Activated CD4-positive, alpha-beta T cell treated with anti-CD3 and anti-CD28 coated beads, Interleukin-10, Interleukin-2, amounts not matched to agents 100 ng/mL and 50 ng/mL, durations not matched to agents 16 hours and 8 hours (primary cell): ENCODE data around the gene SLC12A1.

Experiments
- DNase-seq: peaks from one replicate; pipeline ENCODE4 v3.0.0-alpha.2; 2020

Gene SLC12A1

GRCh38 chr15:48244921-48245320, 38.8 kb downstream of the SLC12A1 start:
- DNase-seq = no peak

GRCh38 chr15:48248414-48248813, 42.3 kb downstream of the SLC12A1 start:
- DNase-seq = no peak

GRCh38 chr15:48250640-48251076, 44.6 kb downstream of the SLC12A1 start:
- peak; percentile 27 for DNase-seq

DNA sequence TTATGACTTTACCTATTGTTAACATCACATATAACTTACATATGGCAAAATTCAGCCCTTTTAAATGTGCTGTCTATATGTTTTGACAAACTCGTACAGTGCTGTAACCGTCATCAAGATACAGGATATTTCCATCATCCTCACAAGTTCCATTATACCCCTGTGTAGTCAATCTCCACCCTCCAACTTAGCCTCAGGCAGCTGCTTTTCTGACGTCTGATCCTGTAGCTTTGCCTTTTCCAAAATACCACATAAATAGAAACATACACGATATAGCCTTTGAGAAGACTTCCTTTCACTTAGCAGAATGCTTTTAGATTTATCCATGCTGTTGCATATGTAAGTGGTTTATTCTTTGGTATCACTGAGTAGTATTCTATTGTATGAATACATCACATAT, 47.1 kb downstream of the SLC12A1 start:
- no peak for DNase-seq

- DNase-seq = no peak
These were observed 59.0 kb downstream of the SLC12A1 start for GRCh38 chr15:48265135-48265534.

- DNase-seq = peak; percentile 2
These were observed 60.1 kb downstream of the SLC12A1 start for GRCh38 chr15:48266024-48266689.

GRCh38 chr15:48267766-48268165, 61.7 kb downstream of the SLC12A1 start:
- no peak for DNase-seq

GRCh38 chr15:48273049-48273448, 66.9 kb downstream of the SLC12A1 start:
- DNase-seq = no peak

DNA sequence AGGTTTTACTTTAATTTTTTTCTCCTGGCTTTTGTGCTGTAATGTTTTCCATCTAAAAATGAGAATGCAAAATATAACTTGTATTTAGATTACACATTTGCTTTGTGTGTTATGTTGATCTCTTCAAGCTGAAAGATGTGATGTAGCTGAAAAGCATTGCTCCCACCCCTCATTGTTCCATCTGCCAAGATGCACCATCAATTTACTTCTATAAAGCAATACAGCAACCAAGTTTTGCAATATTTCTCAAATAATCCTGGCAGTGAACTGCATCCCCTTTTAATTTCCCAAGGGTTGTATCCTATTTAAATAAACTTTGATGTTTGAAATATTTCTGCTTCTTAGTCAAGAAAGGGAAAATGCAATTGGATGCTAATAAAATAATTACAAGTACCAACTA, 72.6 kb downstream of the SLC12A1 start:
- DNase-seq = no peak

GRCh38 chr15:48279608-48280007, 73.5 kb downstream of the SLC12A1 start:
- DNase-seq = no peak

GRCh38 chr15:48281674-48282073, 75.6 kb downstream of the SLC12A1 start:
- DNase-seq = no peak

GRCh38 chr15:48282216-48282615, 76.1 kb downstream of the SLC12A1 start:
- DNase-seq = no peak

DNA sequence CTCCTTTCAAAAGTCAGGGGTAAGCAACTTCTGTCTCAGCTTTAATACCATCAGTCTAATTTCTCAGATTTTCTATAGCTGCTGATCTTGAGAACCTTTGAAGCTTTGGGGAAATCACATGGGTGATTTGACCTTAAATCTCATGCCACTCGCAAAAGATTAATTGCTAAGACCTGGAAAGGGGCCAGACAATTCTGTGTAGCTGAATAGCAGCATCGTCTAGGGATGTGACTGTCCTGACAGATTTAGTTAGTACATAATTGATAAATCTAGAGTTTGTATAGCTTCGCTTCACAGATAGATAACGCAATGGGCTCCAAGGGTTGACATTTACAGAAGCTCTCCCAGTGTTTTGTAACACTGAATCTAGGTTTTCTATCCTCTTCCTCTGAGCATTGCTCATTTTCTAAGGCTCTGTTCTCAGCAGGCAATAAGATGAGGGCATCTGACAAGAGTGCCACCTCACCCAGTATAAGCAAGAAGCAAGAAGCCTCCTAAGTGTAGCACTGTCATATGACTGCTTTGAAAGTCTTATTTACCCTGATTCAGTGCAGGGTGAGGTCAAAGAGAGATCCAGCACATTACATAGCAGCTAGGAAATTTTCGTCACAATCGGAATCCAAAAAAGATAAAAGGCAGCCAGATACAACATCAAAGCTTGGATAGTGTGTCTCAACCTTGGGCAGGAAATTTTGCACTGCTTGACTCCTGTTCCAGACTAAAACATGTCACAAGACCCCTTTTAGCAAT, 77.5 kb downstream of the SLC12A1 start:
- no peak for DNase-seq

- DNase-seq = peak; percentile 66
These were observed 79.5 kb downstream of the SLC12A1 start for GRCh38 chr15:48285329-48286214.

- DNase-seq = no peak
These were observed 83.5 kb downstream of the SLC12A1 start for GRCh38 chr15:48289628-48290027.

DNA sequence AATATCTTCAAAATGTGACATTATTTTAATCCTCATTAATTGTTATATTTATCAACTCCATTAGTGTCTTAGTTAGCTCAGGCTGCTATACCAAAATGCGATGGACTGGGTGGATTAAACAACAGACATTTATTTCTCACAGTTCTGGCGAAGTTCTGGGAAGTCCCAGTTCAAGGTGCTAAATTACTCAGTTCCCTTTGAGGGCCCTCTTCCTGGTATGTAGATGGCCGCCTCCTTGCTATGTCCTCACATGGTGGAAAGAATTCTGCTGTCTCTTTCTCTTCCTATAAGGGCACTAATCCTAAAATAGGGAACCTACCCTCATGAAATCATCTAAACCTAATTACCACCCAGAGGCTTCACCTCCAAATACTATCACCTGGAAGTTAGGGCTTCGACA, 86.4 kb downstream of the SLC12A1 start:
- peak; percentile 10 for DNase-seq

GRCh38 chr15:48297668-48298067, 91.6 kb downstream of the SLC12A1 start:
- no peak for DNase-seq

DNA sequence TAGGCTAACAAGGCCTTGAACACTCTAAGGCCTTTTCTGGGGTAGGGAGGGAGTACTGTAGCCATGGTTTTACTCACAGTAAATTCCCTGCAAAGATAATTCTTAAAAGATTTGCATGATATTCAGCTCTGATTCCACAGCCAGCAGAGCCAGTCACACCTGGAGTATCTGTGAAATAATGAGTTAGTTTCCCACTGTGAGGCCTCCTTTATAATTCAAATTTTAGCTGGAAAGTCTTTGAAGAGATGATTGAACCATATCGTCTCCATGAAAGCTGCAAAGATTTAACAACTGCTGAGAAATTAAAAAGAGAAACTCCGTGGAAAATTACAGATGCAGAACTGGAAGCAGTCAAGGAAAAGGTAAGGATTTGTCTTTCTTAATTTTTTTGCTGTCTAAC, 92.8 kb downstream of the SLC12A1 start:
- no peak for DNase-seq

GRCh38 chr15:48300038-48300437, 93.9 kb downstream of the SLC12A1 start:
- no peak for DNase-seq

DNA sequence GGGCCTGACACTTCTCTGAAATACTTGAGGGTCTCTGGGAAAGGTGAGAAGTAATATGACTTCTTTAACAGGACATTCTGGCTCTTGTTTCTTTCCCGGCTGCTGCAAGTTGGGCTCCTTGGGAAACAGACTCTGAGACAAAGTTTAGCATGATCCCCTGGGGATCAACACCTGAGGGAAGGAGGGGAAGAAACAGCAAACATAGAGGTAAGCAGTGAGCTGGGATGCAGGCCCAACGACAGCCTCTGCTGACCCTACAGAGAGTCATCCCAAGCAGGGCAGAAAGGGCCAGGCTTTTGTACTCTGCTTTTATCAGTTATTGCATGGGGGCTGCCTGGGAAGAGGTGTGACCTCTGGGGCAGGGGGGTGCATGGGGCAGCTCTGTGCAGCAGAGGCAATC, 98.3 kb downstream of the SLC12A1 start:
- no peak for DNase-seq

DNA sequence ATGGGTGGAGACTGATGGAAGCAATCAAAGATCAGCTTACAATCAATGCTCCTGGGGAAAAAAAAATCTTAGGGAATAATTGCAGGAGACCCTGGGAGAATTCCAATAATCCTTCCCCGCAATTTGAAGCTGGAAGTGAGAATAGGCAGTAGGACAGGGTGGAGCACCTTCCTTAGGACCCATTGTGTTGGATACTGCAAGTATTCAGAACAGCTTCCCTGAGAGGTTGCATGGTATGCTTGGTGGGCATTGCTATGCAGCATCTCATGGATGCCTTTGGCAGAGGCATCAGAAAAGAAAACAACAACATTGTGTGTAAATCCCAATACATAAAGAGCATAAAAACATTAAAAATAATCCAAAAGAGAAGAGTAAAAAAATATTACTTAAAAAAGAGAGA, 100.5 kb downstream of the SLC12A1 start:
- DNase-seq = no peak

- no peak for DNase-seq
These were observed 101.5 kb downstream of the SLC12A1 start for GRCh38 chr15:48307586-48307985.

- no peak for DNase-seq
These were observed 103.6 kb downstream of the SLC12A1 start for GRCh38 chr15:48309740-48310139.

DNA sequence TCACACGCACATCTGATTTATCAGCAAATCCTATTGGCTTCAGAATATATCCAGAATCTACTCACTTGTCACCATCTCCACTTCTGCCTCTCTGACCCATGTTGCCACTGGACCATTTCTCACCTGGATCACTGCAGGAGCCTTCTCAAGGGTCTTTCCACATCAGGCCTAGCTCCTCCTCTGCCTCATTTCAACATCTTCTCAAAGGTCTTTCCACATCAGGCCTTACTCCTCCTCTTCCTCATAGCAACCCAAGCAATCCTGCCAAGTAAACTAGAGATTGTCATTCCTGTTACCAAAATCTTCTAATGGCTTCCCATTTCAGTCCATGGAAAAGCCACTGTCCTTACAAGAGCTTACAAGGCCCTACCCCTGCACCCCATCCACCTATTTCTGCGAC, 107.1 kb downstream of the SLC12A1 start:
- no peak for DNase-seq
